GM21367 (cell line): ENCODE results near the gene MYO3B.

Source experiments
- ATAC-seq: cut with Tn5 transposase; IDR thresholded peaks from one replicate; pipeline ENCODE4 v1.9.1; 2021; ENCODE audit not compliant: unreplicated experiment

MYO3B gene

GRCh38 chr2:170177950-170178781, at the start of gene MYO3B:
Gene MYO3B (plus strand): TSS chr2:170178147. CDS start chr2:170178288, 141 bp downstream.
- ATAC-seq = no peak

GRCh38 chr2:170139276-170139967, 38.5 kb upstream of the MYO3B start:
- ATAC-seq = no peak

- no peak for ATAC-seq
Measured at GRCh38 chr2:170140561-170140960, 37.4 kb upstream of the MYO3B start.

GRCh38 chr2:170141865-170142264, 36.1 kb upstream of the MYO3B start:
- no peak for ATAC-seq

GRCh38 chr2:170142502-170142901, 35.4 kb upstream of the MYO3B start:
- no peak for ATAC-seq

- no peak for ATAC-seq
Measured at GRCh38 chr2:170143045-170143717, 34.8 kb upstream of the MYO3B start.

GRCh38 chr2:170144761-170145160, 33.2 kb upstream of the MYO3B start:
- no peak for ATAC-seq

- ATAC-seq = no peak
Measured at GRCh38 chr2:170145191-170145590, 32.8 kb upstream of the MYO3B start.

- no peak for ATAC-seq
Measured at GRCh38 chr2:170145675-170146432, 32.1 kb upstream of the MYO3B start.

GRCh38 chr2:170146784-170147183, 31.2 kb upstream of the MYO3B start:
- ATAC-seq = no peak

- ATAC-seq = no peak
Measured at GRCh38 chr2:170147576-170147975, 30.4 kb upstream of the MYO3B start.

- ATAC-seq = no peak
Measured at GRCh38 chr2:170148161-170148560, 29.8 kb upstream of the MYO3B start.

- ATAC-seq = no peak
Measured at GRCh38 chr2:170152421-170152820, 25.5 kb upstream of the MYO3B start.

GRCh38 chr2:170155022-170155722, 22.8 kb upstream of the MYO3B start:
- peak; percentile 41 for ATAC-seq

GRCh38 chr2:170155723-170156253, 22.2 kb upstream of the MYO3B start:
- ATAC-seq = no peak

GRCh38 chr2:170156592-170156991, 21.4 kb upstream of the MYO3B start:
- ATAC-seq = no peak

GRCh38 chr2:170157025-170157684, 20.8 kb upstream of the MYO3B start:
- ATAC-seq = no peak

GRCh38 chr2:170159060-170159459, 18.9 kb upstream of the MYO3B start:
- ATAC-seq = no peak

GRCh38 chr2:170161516-170162270, 16.3 kb upstream of the MYO3B start:
- no peak for ATAC-seq
